Progenitor cell of endocrine pancreas (in vitro differentiated cells): ENCODE data around the gene GORASP1. TPM values are rescaled to one million over a fixed set of nuclear protein-coding genes. Genes with fewer than 3 reads are reported as not detected.

ENCODE experiments used
- DNase-seq: peaks from one replicate; pipeline ENCODE4 v3.0.0; 2021; ENCODE audit warnings: low spot score; ENCODE audit not compliant: unreplicated experiment
- H3K27ac Mint-ChIP-seq: 2 replicates; pipeline ENCODE4 v1.8.0; 2021; ENCODE audit warnings: mild to moderate bottlenecking, moderate library complexity, mixed read lengths
- H3K27me3 Mint-ChIP-seq: 2 replicates; pipeline ENCODE4 v1.8.0; 2021; ENCODE audit warnings: mixed read lengths
- H3K36me3 Mint-ChIP-seq: 2 replicates; pipeline ENCODE4 v1.8.0; 2022; ENCODE audit warnings: mixed read lengths; ENCODE audit not compliant: insufficient read depth
- H3K4me1 Mint-ChIP-seq: 2 replicates; pipeline ENCODE4 v1.8.0; 2021; ENCODE audit warnings: low read depth, mixed read lengths
- H3K4me3 Mint-ChIP-seq: 2 replicates; pipeline ENCODE4 v1.8.0; 2021; ENCODE audit warnings: low read depth, mild to moderate bottlenecking, moderate library complexity, mixed read lengths
- H3K9me3 Mint-ChIP-seq: 2 replicates; pipeline ENCODE4 v1.8.0; 2021; ENCODE audit warnings: low read depth, mixed read lengths
- CTCF ChIP-seq: fragments of 200-600 bp; sonication (generic); IDR thresholded peaks from one replicate; pipeline ENCODE4 v1.5.0; 2021; ENCODE audit warnings: antibody characterized with exemption, mild to moderate bottlenecking; ENCODE audit not compliant: unreplicated experiment
- total RNA-seq: library from RNA; stranded (reverse); gene quantifications from 2 replicates; pipeline ENCODE4 v1.2.1, GENCODE V29; 2021

Gene GORASP1
- total RNA-seq, 1 donor from 2014 or later: 72.8 TPM

DNA sequence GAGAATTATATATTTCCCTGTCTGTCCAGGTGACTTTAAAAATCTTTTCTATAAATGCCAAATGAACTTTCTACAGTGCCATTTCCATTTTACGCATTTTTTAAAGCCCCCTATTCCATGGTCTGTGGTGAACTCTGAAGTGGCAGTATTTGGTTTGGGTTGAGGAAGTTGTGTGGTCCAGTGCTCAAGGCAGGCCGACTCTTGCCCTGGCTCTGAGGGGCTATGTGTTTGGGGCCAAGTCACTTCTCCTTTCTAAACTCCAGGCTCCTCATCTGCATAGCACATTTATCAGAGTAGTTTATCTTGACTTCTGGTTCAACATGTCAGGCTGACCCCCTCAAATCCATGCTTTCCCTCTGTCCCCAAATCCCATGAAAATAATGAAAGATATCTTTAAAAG lies 14.2 kb upstream of the GORASP1 start:
- Mint-ChIP-seq H3K27ac (no peak overlapping the region), H3K36me3 (peaks cover 1% of the 10 kb centered on the region), H3K9me3 (no peaks in the 10 kb centered on the region), H3K4me1 (peaks cover 8% of the 10 kb centered on the region), H3K4me3 (no peak overlapping the region), H3K27me3 (no peaks in the 10 kb centered on the region)
- no peak for DNase-seq
- no peak for TF ChIP-seq CTCF

DNA sequence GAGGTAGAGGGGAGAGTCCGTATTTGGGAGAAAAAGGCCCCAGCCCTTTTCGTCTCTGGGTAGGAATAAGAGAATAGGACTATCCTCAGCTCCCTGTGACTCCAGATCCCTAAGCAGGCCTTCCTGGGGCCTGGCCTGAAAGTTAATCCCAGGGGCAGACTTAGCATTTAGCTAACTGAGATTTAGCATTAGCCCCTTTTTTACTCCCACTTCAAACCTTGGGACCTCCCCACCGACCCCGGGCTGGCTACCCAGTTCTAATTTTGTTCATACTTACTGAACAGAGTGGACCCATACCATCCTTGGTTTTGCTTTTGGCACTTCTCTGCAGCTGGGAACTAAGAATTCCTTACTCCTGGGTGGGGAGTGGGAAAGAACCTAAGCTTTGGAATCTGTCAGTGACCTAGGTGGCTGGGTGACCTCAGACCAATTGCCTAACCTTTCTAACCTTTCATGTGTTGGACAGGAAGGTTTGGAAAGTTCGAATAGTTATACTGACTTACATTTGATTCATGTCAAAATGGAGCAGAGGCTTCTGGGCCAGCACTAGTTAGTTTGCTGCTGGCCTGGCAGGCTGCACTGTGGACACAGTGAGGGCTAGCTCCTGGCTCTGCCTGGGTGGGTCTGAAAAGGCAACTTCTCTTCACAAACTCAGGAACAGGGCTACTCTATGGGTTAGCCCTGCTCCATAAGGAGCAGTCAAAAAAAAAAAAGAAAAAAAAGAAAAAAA lies 11.7 kb upstream of the GORASP1 start:
- DNase-seq: no peak
- TF ChIP-seq CTCF: no peak
- Mint-ChIP-seq H3K9me3 (no peaks in the 10 kb centered on the region), H3K4me1 (no peaks in the 10 kb centered on the region), H3K36me3 (peaks cover 1% of the 10 kb centered on the region), H3K27ac (no peak overlapping the region), H3K4me3 (no peak overlapping the region), H3K27me3 (no peaks in the 10 kb centered on the region)

DNA sequence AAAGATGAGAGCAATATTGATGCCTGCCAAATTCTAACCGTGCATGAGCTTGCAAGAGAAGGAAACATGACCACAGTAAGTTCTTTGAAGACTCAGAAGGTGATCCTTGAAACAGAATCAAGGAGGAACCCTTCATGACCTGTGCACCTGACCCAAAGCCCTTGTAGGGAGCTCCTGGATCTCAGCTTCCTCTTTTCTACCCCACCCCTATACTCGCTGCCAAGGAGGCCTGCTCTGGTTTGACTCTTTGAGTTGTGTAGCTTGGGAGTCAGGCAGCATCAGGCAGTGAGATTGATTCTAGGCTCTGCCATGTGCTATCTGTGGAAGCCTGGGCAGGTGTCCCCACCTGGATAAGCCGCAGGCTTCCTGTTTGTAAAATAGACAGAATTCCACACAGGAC lies 10.7 kb upstream of the GORASP1 start:
- Mint-ChIP-seq H3K4me1 (no peaks in the 10 kb centered on the region), H3K27ac (no peak overlapping the region), H3K9me3 (no peaks in the 10 kb centered on the region), H3K36me3 (peaks cover 1% of the 10 kb centered on the region), H3K27me3 (no peaks in the 10 kb centered on the region), H3K4me3 (no peak overlapping the region)
- DNase-seq: no peak
- TF ChIP-seq CTCF: no peak

DNA sequence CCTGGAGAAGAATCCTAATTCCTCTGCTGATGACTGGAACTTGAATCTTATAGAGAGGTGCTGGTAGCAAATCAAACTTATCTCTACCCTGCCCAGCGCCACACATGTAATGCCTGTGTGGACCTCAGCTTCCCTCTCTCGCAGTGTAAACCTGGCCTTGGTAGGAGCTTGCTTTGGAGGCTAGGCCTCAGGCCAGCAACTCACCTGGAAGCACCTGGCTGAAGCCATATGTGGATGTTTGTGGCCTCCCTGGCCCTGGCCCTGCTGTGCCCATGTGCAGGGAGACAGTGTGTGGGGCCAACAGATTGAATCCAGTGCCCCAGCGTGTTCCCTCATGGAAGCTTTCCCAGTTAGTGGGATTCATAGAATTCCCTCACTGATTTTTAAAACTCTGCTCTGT lies 8.4 kb upstream of the GORASP1 start:
- no peak for DNase-seq
- no peaks in the 10 kb centered on the region for H3K4me1 Mint-ChIP-seq
- no peak overlapping the region for H3K4me3 Mint-ChIP-seq
- H3K9me3 Mint-ChIP-seq: no peaks in the 10 kb centered on the region
- no peaks in the 10 kb centered on the region for H3K36me3 Mint-ChIP-seq
- no peak overlapping the region for H3K27ac Mint-ChIP-seq
- no peaks in the 10 kb centered on the region for H3K27me3 Mint-ChIP-seq
- no peak for TF ChIP-seq CTCF

GRCh38 chr3:39114456-39114855 lies 7.0 kb upstream of the GORASP1 start:
- Mint-ChIP-seq H3K9me3 (no peaks in the 10 kb centered on the region), H3K4me3 (no peak overlapping the region), H3K27me3 (no peaks in the 10 kb centered on the region), H3K27ac (no peak overlapping the region), H3K36me3 (no peaks in the 10 kb centered on the region), H3K4me1 (no peaks in the 10 kb centered on the region)
- no peak for DNase-seq
- no peak for TF ChIP-seq CTCF
